Esophagus muscularis mucosa (tissue), 4 donors: ENCODE measurements around the gene NSD2. TPM values are rescaled to one million over a fixed set of nuclear protein-coding genes. Genes with fewer than 3 reads are reported as not detected.
A peak's percentile ranks its signal among the peaks of the same experiment; 100 is the strongest.

Experiments used
- DNase-seq: peaks from one replicate; pipeline ENCODE4 v3.0.0-alpha.2; 2017; ENCODE audit errors: extremely low spot score
- H3K27ac ChIP-seq, 4 donors: fragments of 200-600 bp; sonication (generic); replicated peaks in 1 of 4; 1 replicate in 3 of 4; 2 replicates in 1 of 4; pipeline ENCODE4 v1.5.1; 2016 to 2019; ENCODE audit warnings: mild to moderate bottlenecking in 1 of 4
- H3K27me3 ChIP-seq, 4 donors: fragments of 200-600 bp; sonication (generic); one replicate each; pipeline versions ENCODE4 v1.5.1 to v1.6.0; 2016 to 2019
- H3K36me3 ChIP-seq, 4 donors: fragments of 200-600 bp; sonication (generic); one replicate each; pipeline ENCODE4 v1.5.1; 2016 to 2019
- H3K4me1 ChIP-seq, 4 donors: fragments of 200-600 bp; sonication (generic); one replicate each; pipeline ENCODE4 v1.5.1; 2016 to 2019
- H3K4me3 ChIP-seq, 4 donors: fragments of 200-600 bp; sonication (generic); 1 replicate in 2 of 4; 2 replicates in 2 of 4; pipeline ENCODE4 v1.5.1; 2016 to 2019; ENCODE audit warnings: mild to moderate bottlenecking in 4 of 4, moderate library complexity in 1 of 4
- H3K9me3 ChIP-seq, 4 donors: fragments of 200-600 bp; sonication (generic); 1 replicate in 3 of 4; 2 replicates in 1 of 4; pipeline ENCODE4 v1.5.1; 2016 to 2019
- EP300 ChIP-seq: sonication (generic); formaldehyde crosslinking; IDR thresholded peaks from one replicate; pipeline ENCODE4 v1.6.1; 2017; ENCODE audit warnings: antibody characterized with exemption
- POLR2A ChIP-seq: fragments of 450-650 bp; IDR thresholded peaks from one replicate; pipeline ENCODE4 v1.6.1; 2017; ENCODE audit warnings: antibody characterized with exemption, moderate library complexity, mild to moderate bottlenecking, low read depth
- POLR2AphosphoS5 ChIP-seq, 2 donors: sonication (generic); formaldehyde crosslinking; IDR thresholded peaks; one replicate each; pipeline ENCODE4 v1.6.1; 2017; ENCODE audit warnings: antibody characterized with exemption in 2 of 2
- WGBS: methylation state at CpG from one replicate; pipeline ENCODE4 v1.1.5; 2018; 5-methylcytosine and 5-hydroxymethylcytosine counted together
- intact Hi-C: fragments of 100-400 bp; cut with DNase I; formaldehyde crosslinking; loops from one replicate; pipeline ENCODE4 v1.15.1; 2023
- total RNA-seq, 4 donors: library from RNA; depleted of rRNA; stranded (reverse); fragments of >200 nt; gene quantifications; one replicate each; pipeline versions ENCODE4 v1.1.0 to v1.2.1, GENCODE V29; 2016
- TF ChIP-seq, protein P1 (sequence below), 3 experiments: fragments of 200-600 bp in 2 of 3; fragments of 450-650 bp in 1 of 3; sonication (generic) in 2 of 3; IDR thresholded peaks; one replicate each; pipeline ENCODE4 v1.5.1; 2017 to 2019; ENCODE audit warnings: antibody characterized with exemption in 3 of 3, mild to moderate bottlenecking in 2 of 3, moderate library complexity in 1 of 3

NSD2 gene
- total RNA-seq, result 10 to 100 TPM; 31.8 to 44.2 (median 37.5) TPM

DNA sequence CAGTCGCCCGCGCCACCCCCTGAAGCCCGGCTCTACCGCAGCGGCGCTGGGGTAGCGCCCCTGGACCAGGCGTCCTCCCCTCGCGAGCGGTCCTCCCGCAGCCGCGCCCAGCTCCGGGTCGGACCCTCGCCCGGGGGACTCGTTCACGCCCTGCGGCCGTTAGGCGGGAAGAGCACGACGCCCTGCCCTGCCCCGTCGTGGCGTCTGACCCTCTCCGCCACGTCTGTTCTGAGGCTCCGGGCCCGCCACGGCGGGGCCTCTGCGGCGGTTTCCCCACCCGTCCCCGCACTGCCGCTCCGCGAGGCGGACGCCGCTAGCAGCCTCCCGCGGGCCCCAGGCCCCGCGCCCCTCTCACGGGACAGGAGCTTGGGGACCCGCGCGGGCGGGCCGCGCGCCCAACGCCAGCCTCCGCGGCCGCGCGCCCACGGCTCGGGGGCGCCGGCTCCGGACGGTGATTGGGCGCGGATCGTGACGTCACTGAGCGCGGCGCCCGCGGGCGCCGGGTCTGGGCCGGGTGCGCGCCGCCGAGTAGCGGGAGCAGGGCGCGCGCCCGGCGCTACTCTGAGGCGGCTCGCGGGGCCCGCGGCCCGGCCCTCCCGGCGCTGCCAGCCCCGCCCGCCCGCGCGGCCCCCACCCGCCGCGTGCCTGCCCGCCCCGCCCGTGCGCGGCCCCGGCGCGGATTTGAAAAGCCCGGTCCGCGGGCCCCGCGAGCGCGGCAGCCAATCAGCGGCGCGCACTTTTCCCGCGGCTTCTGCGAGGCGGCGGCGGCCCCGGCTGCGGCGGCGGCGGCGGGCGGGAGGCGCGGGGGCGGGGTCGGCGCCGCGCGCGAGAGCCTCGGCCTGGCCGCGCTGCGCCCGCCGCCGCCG is at the start of gene NSD2:
Gene NSD2, plus strand, starts transcription at position 816 of the 866 bp plus-strand sequence. CDS start 29,262 bp downstream, outside the sequence.
- peak; percentile 69 to 84 for TF ChIP-seq POLR2AphosphoS5 (IDR thresholded peaks at IDR 0.05)
- no peak for TF ChIP-seq EP300
- TF ChIP-seq, protein P1, sequence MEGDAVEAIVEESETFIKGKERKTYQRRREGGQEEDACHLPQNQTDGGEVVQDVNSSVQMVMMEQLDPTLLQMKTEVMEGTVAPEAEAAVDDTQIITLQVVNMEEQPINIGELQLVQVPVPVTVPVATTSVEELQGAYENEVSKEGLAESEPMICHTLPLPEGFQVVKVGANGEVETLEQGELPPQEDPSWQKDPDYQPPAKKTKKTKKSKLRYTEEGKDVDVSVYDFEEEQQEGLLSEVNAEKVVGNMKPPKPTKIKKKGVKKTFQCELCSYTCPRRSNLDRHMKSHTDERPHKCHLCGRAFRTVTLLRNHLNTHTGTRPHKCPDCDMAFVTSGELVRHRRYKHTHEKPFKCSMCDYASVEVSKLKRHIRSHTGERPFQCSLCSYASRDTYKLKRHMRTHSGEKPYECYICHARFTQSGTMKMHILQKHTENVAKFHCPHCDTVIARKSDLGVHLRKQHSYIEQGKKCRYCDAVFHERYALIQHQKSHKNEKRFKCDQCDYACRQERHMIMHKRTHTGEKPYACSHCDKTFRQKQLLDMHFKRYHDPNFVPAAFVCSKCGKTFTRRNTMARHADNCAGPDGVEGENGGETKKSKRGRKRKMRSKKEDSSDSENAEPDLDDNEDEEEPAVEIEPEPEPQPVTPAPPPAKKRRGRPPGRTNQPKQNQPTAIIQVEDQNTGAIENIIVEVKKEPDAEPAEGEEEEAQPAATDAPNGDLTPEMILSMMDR (IDR thresholded peaks at IDR 0.05), result no peak
- TF ChIP-seq POLR2A, result peak; percentile 24
- peak; percentile 94 for DNase-seq
- Histone ChIP-seq H3K36me3 (no peaks in the 10 kb centered on the region), H3K4me3 (peak within 1 kb of the TSS; percentile 78 to 98 (median 94)), H3K27ac (peak within 1 kb of the TSS; percentile 95 to 99 (median 99)), H3K4me1 (peaks cover 12 to 33% (median 25%) of the 10 kb centered on the region in 4 donors), H3K9me3 (no peaks in the 10 kb centered on the region), H3K27me3 (peaks cover 0 to 19% (median 0%) of the 10 kb centered on the region in 4 donors)
- intact Hi-C loops, result no loop called here
- WGBS, result under 1% methylated on average over 16 of the region's 155 CpGs

DNA sequence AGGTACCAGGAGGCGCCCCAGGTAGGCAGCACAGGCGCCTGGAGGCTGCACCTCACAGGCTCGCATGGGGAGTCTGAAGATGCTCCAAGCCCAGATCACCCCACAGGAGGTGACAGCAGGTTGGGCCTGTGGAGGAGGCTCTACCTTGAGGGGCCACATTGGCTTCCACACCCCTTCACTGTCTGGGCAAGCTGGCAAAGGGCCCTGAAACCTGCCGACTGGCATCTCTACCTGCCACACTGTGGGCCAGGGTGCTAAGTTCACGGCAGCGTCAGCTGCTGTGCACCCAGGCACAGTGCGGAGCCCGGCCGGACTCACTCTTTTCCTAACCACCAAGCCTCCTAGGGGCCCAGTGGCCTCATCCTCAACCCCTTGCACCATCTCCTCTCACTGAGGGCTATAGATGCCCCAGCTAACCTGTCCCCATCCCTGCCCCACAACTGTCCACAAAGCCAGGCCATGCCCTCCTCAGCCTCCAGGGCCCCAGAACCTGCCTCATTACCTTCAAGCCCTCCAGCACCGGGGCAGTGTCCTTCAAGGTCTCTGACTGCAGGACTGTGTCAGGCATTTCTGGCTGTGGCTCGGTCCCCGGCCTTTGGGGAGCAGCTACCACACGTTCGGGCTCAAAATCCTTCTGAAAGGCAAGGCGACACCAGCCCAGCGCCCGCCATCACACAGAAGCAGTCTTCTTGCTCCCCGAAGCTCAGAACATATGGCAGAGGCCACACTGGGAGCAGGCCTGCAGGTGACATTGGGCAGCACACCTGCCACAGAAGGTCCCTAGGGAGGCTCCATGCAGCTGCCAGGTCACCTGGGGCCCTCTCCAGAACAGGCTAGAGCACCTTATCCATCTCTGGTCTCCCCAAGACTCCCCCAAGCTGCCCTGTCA is 49.3 kb upstream of the NSD2 start:
- H3K36me3 ChIP-seq, result peaks cover 69 to 100% (median 98%) of the 10 kb centered on the region in 4 donors
- TF ChIP-seq POLR2A (no peak), POLR2AphosphoS5 (IDR thresholded peaks at IDR 0.05) (no peak), EP300 (no peak)
- TF ChIP-seq, protein P1 (IDR thresholded peaks at IDR 0.05), result no peak
- no peaks in the 10 kb centered on the region for H3K9me3 ChIP-seq
- H3K4me1 ChIP-seq, result no peaks in the 10 kb centered on the region
- WGBS, result 95% methylated on average over 13 of the region's 18 CpGs
- no peaks in the 10 kb centered on the region for H3K27me3 ChIP-seq
- H3K27ac ChIP-seq, result no peak overlapping the region
- no peak for DNase-seq
- intact Hi-C loops, result no loop called here
- H3K4me3 ChIP-seq, result no peak overlapping the region

DNA sequence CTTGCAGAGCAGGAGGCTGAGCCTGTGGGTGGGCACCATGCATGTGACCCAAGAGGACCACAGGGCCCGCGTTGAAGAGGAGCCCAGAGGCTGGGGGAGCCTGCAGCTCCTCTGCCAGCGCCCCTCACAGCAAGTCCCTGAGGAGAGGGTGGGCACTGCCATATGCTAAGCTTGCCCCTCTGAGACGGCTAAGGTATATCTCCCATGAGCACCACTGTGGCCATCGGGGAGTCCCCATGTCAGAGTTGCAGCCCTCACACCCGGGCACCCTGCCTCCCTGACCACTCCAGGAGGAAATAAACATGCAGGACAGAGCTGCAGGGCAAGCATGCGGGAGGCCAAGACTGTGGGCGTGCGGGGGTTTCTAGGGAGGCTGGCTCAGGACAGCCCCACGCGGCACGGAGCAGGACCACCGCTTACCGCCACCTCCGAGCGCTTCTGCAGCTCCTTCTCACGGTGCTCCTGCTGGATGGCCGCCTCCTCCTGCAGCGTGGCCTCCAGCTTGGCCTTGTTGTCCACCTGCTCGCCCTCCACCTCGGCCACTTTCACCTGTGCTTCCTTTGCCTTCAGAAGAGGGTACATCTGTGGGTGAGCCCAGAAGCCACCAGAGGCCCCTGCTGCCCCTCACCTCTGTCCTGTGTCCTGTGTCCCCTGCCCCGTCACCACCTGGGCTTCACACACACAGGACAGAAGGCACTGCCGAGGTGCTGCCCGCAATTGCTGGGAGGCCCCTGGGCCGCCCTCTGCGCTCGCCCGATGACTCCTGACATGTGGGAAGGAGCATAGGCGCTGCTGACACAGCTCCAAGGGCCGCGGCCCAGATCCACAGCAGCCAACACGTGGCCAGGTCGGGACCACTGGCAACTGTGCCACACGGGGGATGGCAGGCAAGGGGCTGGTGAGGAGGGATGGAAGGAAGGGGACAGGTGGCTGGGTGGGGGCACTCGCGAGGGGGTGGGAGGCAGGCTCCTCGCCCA is 48.3 kb upstream of the NSD2 start:
- H3K27me3 ChIP-seq, result no peaks in the 10 kb centered on the region
- no peak for DNase-seq
- H3K4me3 ChIP-seq, result no peak overlapping the region
- no peak overlapping the region for H3K27ac ChIP-seq
- 93% methylated on average over 28 of the region's 37 CpGs for WGBS
- no peak for TF ChIP-seq EP300
- TF ChIP-seq POLR2AphosphoS5 (IDR thresholded peaks at IDR 0.05), result no peak
- TF ChIP-seq, protein P1 (IDR thresholded peaks at IDR 0.05), result no peak
- TF ChIP-seq POLR2A, result no peak
- H3K9me3 ChIP-seq, result no peaks in the 10 kb centered on the region
- intact Hi-C loops, result no loop called here
- H3K36me3 ChIP-seq, result peaks cover 65 to 92% (median 90%) of the 10 kb centered on the region in 4 donors
- H3K4me1 ChIP-seq, result no peaks in the 10 kb centered on the region

DNA sequence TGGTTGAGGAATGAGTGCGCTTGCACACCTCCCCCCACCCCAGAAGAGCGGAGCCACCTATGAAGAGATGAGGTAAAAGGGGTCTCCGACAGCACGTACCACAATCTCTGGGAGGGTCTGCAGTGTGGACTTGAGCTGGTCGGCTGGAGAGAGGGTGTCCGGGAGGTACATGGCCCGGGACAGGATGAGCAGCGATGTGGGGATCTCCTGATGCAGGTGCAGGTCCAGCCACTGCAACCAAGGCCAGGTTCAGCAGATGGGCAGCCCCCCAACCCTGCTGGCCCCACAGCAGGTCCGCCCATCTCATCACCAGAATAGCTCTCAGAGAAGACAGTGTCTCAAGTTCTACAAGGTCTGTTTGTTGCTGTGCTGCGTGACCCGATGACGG is 47.7 kb upstream of the NSD2 start:
- intact Hi-C loops, result no loop called here
- WGBS, result 95% methylated on average over 7 of the region's 12 CpGs
- no peak overlapping the region for H3K4me3 ChIP-seq
- TF ChIP-seq POLR2AphosphoS5 (IDR thresholded peaks at IDR 0.05), result no peak
- no peak for TF ChIP-seq POLR2A
- DNase-seq, result no peak
- H3K9me3 ChIP-seq, result no peaks in the 10 kb centered on the region
- no peaks in the 10 kb centered on the region for H3K4me1 ChIP-seq
- no peak overlapping the region for H3K27ac ChIP-seq
- peaks cover 59 to 85% (median 84%) of the 10 kb centered on the region in 4 donors for H3K36me3 ChIP-seq
- H3K27me3 ChIP-seq, result no peaks in the 10 kb centered on the region
